Suprapubic skin (tissue), 4 donors: ENCODE measurements around the gene ULBP2.

Source experiments
- CTCF ChIP-seq, 2 donors: fragments of 200-600 bp in 1 of 2; fragments of 450-650 bp in 1 of 2; sonication (generic) in 1 of 2; IDR thresholded peaks; one replicate each; pipeline ENCODE4 v1.5.1; 2016 to 2019; ENCODE audit warnings: antibody characterized with exemption in 2 of 2, mild to moderate bottlenecking in 1 of 2, moderate library complexity in 1 of 2
- EP300 ChIP-seq: sonication (generic); formaldehyde crosslinking; IDR thresholded peaks from one replicate; pipeline ENCODE4 v1.6.1; 2017; ENCODE audit warnings: antibody characterized with exemption
- POLR2A ChIP-seq, 2 donors: fragments of 450-650 bp; IDR thresholded peaks; one replicate each; pipeline ENCODE4 v1.6.1; 2017; ENCODE audit warnings: antibody characterized with exemption in 2 of 2, mild to moderate bottlenecking in 2 of 2, moderate library complexity in 2 of 2
- POLR2AphosphoS5 ChIP-seq, 3 donors: sonication (generic); formaldehyde crosslinking; IDR thresholded peaks; one replicate each; pipeline ENCODE4 v1.6.1; 2017; ENCODE audit warnings: antibody characterized with exemption in 3 of 3

DNA sequence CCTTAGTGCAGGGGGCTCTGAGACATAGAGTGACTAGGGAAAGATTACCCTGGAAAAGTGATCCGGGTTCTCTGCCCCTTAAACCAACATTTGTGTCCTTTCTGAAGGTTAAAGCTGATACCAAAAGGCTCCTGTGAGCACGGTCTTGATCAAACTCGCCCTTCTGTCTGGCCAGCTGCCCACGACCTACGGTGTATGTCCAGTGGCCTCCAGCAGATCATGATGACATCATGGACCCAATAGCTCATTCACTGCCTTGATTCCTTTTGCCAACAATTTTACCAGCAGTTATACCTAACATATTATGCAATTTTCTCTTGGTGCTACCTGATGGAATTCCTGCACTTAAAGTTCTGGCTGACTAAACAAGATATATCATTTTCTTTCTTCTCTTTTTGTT lies 6.8 kb downstream of the ULBP2 start:
- no peak for TF ChIP-seq CTCF (IDR thresholded peaks at IDR 0.05)
- TF ChIP-seq POLR2A (IDR thresholded peaks at IDR 0.05), result no peak
- TF ChIP-seq POLR2AphosphoS5 (IDR thresholded peaks at IDR 0.05), result no peak
- TF ChIP-seq EP300, result no peak
